Left forelimb (tissue), 1 donor: ENCODE measurements around the gene PRRX2.
A peak's percentile ranks its signal among the peaks of the same experiment; 100 is the strongest.

Experiments
- DNase-seq: peaks from one replicate; pipeline ENCODE4 v3.0.0-alpha.2; 2018; ENCODE audit warnings: low spot score

PRRX2 gene

DNA sequence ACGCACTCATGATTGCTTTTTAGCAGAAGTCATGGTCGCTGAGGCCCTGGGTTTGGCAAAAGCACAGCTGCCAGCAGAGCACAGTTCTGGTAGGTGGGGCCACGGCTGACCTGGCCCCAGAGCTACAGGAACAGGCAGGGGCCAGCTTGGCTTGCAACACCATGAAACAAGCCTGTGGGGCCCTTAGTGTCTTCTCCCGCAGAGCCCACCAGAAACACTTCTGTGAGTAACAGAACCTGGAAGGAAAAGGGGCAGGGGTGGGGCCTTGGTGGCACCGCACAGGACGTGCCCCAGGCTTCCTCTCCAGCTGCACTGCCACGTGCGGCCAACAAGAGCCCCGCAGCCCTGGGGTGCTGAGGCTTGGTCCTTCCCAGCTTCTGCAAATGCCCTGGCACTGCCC, 28.3 kb upstream of the PRRX2 start:
- no peak for DNase-seq

GRCh38 chr9:129637673-129638439, 27.6 kb upstream of the PRRX2 start:
- no peak for DNase-seq

DNA sequence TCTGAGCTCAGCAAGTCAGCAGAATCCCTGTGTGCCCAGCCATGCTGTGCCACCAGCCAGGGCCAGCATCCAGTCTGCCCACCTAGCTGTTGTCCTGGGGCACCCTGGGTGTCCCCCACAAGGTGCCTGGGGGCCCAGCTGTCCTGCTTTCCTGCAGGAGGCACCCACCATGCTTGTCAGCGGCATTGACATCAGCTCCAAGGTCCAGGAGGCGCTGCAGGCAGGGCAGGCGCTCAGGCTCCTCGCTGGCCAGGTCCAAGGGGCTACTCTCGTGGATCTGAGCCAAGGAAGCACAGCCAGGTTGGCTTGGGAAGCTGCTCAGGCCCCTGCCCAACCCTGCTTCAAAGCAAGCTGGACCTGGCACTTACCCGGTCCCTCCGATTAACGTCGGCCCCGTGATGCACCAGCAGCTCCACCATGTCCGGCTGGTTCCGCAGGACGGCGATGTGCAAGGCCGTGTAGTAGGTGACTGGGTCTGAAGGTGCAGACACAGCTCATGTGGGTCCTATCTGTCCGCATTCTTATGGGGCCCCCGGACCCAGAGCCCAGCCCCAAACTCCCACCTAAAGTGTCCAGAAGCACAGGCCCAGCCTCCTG, 26.3 kb upstream of the PRRX2 start:
- no peak for DNase-seq

- no peak for DNase-seq
Observed at GRCh38 chr9:129639756-129640085, 25.7 kb upstream of the PRRX2 start.

DNA sequence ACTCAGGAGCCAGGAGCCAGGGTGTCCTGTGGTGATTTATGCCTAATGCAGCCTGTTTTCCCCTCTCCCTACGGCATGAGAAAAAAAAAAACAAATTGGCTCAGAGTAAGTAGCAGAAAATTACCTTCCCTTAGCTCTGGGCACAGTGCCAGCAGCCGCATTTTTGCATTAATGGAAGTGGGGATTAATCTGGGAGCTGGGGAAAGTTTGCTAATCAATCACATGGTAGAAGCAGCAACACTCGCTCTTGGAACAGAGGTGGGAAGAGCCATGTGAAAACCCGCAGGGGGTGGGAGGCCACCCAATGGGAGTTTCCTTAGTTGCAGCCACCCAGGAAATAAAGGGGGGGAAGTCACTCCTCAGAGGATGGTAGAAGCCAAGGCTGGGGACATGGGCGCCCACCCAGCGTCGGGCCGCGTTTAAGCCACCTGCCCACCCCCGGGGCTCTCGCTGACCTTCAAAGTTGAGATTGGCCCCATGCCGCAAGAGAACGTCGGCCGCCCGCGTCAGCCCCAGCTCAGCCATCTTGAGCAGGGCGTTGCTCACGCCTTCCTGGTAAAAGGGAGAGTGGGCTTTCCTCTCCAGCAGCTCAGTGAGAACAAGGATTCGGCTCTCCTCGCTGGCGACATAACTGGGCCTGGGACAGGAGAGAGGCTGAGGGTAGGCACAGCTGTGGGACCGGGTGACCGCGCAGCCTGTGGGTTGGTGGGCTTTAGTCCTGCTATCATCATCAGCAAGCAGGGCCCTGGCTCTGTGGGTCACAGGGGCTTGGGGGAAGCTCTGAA, 25.2 kb upstream of the PRRX2 start:
- DNase-seq: no peak

GRCh38 chr9:129640871-129641749, 24.3 kb upstream of the PRRX2 start:
- no peak for DNase-seq

DNA sequence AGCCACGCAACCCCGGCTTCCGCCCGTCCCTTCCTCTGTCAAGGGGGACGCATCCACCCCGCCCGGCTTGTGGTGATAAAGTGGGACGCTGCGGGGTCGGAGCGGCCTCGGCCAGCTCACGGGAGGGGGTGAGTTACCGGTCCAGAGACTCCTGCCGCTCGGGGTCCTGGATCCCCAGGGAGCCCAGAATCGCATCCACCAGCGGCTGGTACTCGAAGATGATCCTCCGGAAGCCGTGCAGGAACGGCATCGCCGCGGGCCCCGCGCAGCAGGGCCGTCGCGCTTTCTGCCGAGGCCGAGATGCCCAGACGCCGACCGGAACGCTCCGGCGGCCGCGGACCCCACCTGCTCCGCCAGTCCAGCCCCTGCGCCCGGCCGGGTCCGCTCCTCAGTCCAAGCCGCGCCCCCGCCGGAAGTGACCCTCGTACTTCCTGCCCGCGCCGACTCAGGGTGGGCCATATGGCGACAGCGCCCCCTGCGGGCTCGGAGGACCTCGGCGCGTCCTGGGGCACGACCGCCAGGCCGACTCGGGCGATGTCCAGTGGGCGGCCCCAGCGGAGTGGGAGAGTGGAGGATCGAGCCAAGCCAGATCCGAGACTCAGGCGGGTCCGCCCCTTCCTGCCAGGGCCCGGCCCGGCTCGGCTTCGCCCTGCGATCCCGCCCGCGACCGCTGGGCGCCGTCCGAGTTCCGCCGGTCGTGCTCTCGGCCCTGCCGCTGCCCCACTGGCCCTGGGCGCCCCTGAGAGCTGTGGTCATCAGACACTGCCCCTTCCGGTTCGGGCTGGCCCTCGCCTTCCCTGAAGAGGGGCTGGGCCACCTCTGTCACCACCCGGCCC, 23.5 kb upstream of the PRRX2 start, which contains the start of gene ASB6:
Gene ASB6, minus strand, starts transcription at position 402 of the 836 bp plus-strand sequence. Its CDS starts 152 bp downstream, at position 250.
- peak; percentile 99 for DNase-seq

GRCh38 chr9:129643706-129644105, 21.7 kb upstream of the PRRX2 start:
- DNase-seq: no peak

GRCh38 chr9:129644365-129644764, 21.1 kb upstream of the PRRX2 start:
- DNase-seq: no peak

GRCh38 chr9:129644902-129645301, 20.5 kb upstream of the PRRX2 start:
- no peak for DNase-seq

DNA sequence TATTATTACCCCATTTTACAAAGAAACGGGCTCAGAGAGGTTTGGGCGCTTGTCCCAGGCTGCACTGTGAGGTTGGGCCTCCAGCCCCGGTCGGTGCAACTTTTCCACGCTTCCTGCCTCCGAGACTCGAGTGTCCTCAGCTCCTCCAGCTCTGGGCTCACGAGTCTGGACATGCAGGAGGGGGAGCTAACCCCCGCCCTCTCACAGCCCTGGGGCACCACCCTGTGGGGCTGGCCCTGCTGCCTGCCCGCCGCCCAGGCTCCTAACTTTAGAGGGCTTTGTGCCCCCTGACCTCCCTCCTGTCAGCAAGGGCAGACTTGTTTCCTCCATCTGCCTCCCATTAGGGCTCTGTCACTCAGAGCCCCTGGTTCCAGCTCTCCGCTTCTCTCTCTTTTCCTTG, 19.2 kb upstream of the PRRX2 start:
- DNase-seq: no peak

DNA sequence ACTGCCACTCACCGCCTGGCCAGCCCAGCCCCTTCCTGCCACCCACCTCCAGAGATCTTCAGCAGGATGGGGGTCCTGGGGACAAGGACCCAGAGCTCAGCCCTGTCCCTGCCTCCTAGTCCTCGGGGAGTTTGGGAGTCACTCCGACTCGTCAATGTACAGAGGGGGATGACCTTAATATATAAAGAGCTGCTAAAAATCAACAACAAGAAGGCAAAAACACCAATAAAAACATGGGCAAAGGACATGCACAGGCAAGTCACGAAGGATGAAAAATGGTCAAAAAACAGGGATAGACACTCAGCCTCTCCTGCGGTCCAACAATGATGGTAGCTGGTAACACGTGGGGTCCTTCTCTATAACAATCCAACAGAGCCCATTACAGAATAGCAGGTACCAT, 18.8 kb upstream of the PRRX2 start:
- no peak for DNase-seq

DNA sequence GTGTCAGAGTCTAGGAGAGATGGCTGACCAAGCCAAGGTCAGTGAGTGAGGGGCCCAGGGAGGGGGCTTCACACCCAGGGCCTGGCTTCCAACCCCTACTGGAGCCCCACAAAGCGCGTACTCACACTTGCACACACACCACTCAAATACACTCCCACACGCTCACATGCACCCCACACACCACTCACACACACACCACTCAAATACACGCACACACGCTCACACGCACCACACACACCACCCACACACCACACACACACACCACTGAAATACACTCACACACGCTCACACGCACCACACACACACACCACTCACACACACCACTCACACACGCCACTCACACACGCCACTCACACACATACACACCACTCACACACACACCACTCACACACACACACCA, 17.8 kb upstream of the PRRX2 start:
- DNase-seq: no peak

GRCh38 chr9:129648092-129648763, 17.2 kb upstream of the PRRX2 start:
- no peak for DNase-seq

DNA sequence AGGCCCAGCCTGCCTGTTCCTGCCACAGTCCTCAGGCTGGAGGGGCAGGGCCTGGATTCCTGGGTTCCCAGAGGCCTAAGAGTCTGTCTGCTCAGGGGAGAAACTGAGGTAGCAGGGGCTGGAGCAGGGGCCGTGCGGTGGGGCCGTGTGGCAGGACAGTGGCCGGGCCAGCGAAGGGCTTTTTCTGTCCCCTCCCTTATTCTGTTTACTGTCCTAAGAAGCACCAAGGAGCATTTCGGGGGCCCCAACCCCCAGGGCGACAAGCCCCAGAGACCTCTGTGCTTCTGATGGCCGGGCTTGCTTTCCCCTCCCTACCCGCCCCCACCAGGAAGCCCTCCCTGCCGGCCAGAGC, 16.7 kb upstream of the PRRX2 start:
- no peak for DNase-seq

GRCh38 chr9:129649726-129650679, 15.4 kb upstream of the PRRX2 start:
- DNase-seq: no peak

- DNase-seq: no peak
Observed at GRCh38 chr9:129650680-129651235, 14.7 kb upstream of the PRRX2 start.

DNA sequence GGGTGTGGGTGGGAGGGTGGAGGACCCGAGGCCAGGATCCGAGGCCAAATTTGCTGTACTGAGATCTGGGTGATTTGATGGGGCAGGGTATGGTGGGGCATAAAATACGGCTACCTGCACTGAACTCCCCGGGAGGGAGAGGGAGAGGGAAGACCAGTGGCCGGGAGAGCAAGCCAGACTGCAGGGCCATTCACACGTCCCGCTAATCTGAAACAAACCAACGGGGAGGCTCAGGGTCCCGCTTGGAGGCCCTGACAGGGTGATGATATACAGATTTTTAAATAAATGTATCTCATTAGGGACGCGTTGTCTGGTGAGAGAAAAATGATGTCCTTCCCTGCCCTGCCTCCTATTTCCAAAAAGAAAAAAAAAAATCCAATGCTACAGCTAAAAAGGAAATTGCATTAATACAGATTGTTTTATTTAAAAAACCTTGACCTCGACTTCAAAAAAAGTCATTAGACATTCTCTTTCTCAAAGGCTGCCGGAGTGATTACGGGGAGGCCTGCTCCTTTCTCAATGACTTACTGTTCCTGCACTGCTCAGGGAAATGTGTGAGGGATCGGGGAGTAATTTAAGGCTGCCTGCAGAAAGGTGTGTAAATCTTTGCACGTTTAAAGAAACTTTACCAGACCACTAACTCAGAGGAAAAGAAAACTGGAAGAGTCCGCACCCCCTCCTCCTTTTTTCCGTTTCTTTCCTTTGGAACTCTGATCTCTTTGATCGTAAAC, 11.5 kb upstream of the PRRX2 start:
- no peak for DNase-seq
